Cardiac muscle cell (in vitro differentiated cells and primary cell): ENCODE measurements around the gene TAX1BP3. TPM values are rescaled to one million over a fixed set of nuclear protein-coding genes. Genes with fewer than 3 reads are reported as not detected.

Source experiments
- DNase-seq, 2 donors: peaks; one replicate each; pipeline versions ENCODE4 v3.0.0 to v3.0.0-alpha.2; 2010 to 2017; ENCODE audit warnings: low read depth in 1 of 2, low spot score in 1 of 2
- H3K27ac ChIP-seq: fragments of 200-600 bp; sonication (generic); 2 replicates; pipeline ENCODE4 v1.5.1; 2016
- H3K27me3 ChIP-seq: fragments of 200-600 bp; sonication (generic); 2 replicates; pipeline ENCODE4 v1.6.0; 2016; ENCODE audit warnings: control low read depth
- H3K36me3 ChIP-seq: fragments of 200-600 bp; sonication (generic); 2 replicates; pipeline ENCODE4 v1.5.1; 2016; ENCODE audit warnings: control low read depth
- H3K4me1 ChIP-seq: fragments of 200-600 bp; sonication (generic); 2 replicates; pipeline ENCODE4 v1.8.1; 2017; ENCODE audit warnings: low read depth, mild to moderate bottlenecking, mixed run types
- H3K4me3 ChIP-seq: fragments of 200-600 bp; sonication (generic); 2 replicates; pipeline ENCODE4 v1.5.1; 2016; ENCODE audit warnings: mild to moderate bottlenecking
- H3K9me3 ChIP-seq: fragments of 200-600 bp; sonication (generic); 2 replicates; pipeline ENCODE4 v1.5.1; 2017; ENCODE audit warnings: low read depth, mild to moderate bottlenecking, control low read depth
- CTCF ChIP-seq: IDR thresholded peaks from 2 replicates; pipeline ENCODE4 v1.5.1; 2012; ENCODE audit warnings: low read depth, mild to moderate bottlenecking, low read length
- polyA plus RNA-seq: library from polyadenylated mRNA; unstranded; fragments of >200 nt; fragmentation: Nextera tagmentation; extraction: Ambion mirVana; gene quantifications from 2 replicates; pipeline ENCODE4 v1.2.1, GENCODE V29; 2016
- total RNA-seq: library from RNA; depleted of rRNA; stranded (reverse); fragments of >200 nt; gene quantifications from 2 replicates; pipeline ENCODE4 v1.2.3, GENCODE V29; 2016

TAX1BP3 gene
- total and polyA plus RNA-seq, 2 experiments from 2014 or later: 141 to 286 TPM

- no peak overlapping the region for H3K27ac ChIP-seq
- H3K4me3 ChIP-seq: no peak overlapping the region
- peak; percentile 37 to 39 for DNase-seq
- no peaks in the 10 kb centered on the region for H3K27me3 ChIP-seq
- H3K9me3 ChIP-seq: no peaks in the 10 kb centered on the region
- no peaks in the 10 kb centered on the region for H3K4me1 ChIP-seq
- peak; percentile 97 for TF ChIP-seq CTCF
- no peaks in the 10 kb centered on the region for H3K36me3 ChIP-seq
These were observed 14.7 kb upstream of the TAX1BP3 start for GRCh38 chr17:3683054-3683511.

GRCh38 chr17:3682033-3682432, 13.7 kb upstream of the TAX1BP3 start:
- no peak for DNase-seq
- no peaks in the 10 kb centered on the region for H3K36me3 ChIP-seq
- H3K4me3 ChIP-seq: no peak overlapping the region
- no peaks in the 10 kb centered on the region for H3K4me1 ChIP-seq
- no peak for TF ChIP-seq CTCF
- no peaks in the 10 kb centered on the region for H3K27me3 ChIP-seq
- H3K9me3 ChIP-seq: no peaks in the 10 kb centered on the region
- H3K27ac ChIP-seq: no peak overlapping the region

- no peak overlapping the region for H3K4me3 ChIP-seq
- no peaks in the 10 kb centered on the region for H3K9me3 ChIP-seq
- no peaks in the 10 kb centered on the region for H3K27me3 ChIP-seq
- no peak overlapping the region for H3K27ac ChIP-seq
- no peaks in the 10 kb centered on the region for H3K36me3 ChIP-seq
- no peaks in the 10 kb centered on the region for H3K4me1 ChIP-seq
- no peak for TF ChIP-seq CTCF
- no peak for DNase-seq
These were observed 13.2 kb upstream of the TAX1BP3 start for GRCh38 chr17:3681565-3681964.

- DNase-seq: no peak
- no peaks in the 10 kb centered on the region for H3K9me3 ChIP-seq
- H3K4me3 ChIP-seq: no peak overlapping the region
- H3K36me3 ChIP-seq: no peaks in the 10 kb centered on the region
- H3K4me1 ChIP-seq: no peaks in the 10 kb centered on the region
- H3K27me3 ChIP-seq: no peaks in the 10 kb centered on the region
- no peak for TF ChIP-seq CTCF
- no peak overlapping the region for H3K27ac ChIP-seq
These were observed 12.7 kb upstream of the TAX1BP3 start for GRCh38 chr17:3681057-3681456.

GRCh38 chr17:3679531-3680126, 11.3 kb upstream of the TAX1BP3 start:
- TF ChIP-seq CTCF: no peak
- Histone ChIP-seq H3K36me3 (no peaks in the 10 kb centered on the region), H3K27me3 (no peaks in the 10 kb centered on the region), H3K4me3 (no peak overlapping the region), H3K4me1 (no peaks in the 10 kb centered on the region), H3K27ac (no peak overlapping the region), H3K9me3 (no peaks in the 10 kb centered on the region)
- no peak for DNase-seq
